ENCODE measurements around the gene RCCD1.
A peak's percentile ranks its signal among the peaks of the same experiment; 100 is the strongest.

Gene RCCD1

DNA sequence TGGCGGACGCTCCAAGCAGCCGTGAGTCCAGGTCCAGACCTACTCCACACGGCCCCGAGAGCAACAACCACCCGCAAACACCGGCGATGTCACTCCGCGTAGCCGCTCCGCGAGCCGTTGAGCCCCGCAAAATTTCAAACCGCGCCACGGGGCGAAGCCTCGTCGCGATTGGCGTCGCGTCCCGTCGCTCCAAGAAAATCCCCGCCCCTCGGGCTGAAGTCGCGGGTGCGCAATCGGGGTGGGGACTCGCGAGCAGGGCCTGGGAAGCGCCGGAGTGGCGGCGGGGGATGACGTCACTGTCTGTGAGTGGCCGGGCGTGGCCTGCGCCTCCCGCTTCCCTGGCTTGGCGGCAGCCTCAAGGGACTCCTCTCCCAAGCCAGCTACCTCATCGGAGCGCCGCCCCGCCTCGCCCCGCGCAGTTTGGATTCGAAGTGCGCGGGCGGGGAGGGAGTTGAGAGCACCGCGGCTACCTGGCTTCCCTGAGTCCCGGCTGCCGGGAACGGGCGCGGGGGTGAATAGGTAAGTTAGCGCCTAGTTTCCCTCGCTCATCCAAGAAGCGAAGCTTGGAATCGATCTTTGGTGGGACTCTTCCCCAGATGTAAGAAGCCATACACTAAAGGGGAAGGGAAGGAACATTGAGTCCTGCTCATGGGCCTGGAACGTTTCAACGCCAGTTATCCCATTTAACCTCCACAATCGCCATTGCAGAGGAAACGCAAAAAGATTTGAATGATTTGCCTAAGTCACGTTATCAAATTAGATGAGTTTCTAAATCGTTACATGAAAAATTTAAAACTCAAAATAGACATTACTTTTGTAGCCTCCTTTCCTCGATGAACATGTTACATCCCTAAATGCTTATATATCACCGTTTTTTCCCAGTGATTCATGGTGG, 40.0 kb downstream of the RCCD1 start, which contains the start of gene PRC1 (continued):
- TF ChIP-seq OVOL3 (tag by site-specific recombination; IDR thresholded peaks at IDR 0.05) (0 out of 2 replicates have a peak, but pooled peaks have one; percentile 31), ZNF48 (tag by site-specific recombination; IDR thresholded peaks at IDR 0.05) (no peak), ZNF596 (tag by site-specific recombination; IDR thresholded peaks at IDR 0.05) (no peak), MEIS1 (CRISPR knock-in tag; IDR thresholded peaks at IDR 0.05; ENCODE audit: borderline replicate concordance) (no peak), ZNF211 (tag by site-specific recombination; IDR thresholded peaks at IDR 0.05; ENCODE audit: low read depth) (no peak), ZNF555 (tag by site-specific recombination; conservative IDR thresholded peaks at IDR 0.05) (no peak), PRDM1 (tag by site-specific recombination; IDR thresholded peaks at IDR 0.05) (0 out of 2 replicates have a peak, but pooled peaks have one; percentile 41), ZNF529 (tag by site-specific recombination; IDR thresholded peaks at IDR 0.05; ENCODE audit: insufficient replicate concordance) (no peak), ZNF223 (tag by site-specific recombination; IDR thresholded peaks at IDR 0.05) (no peak), ZNF132 (tag by site-specific recombination; IDR thresholded peaks at IDR 0.05; ENCODE audit: borderline replicate concordance) (no peak), ZEB2 (tag by site-specific recombination; IDR thresholded peaks at IDR 0.05) (peak; percentile 99), ZNF138 (tag by site-specific recombination; IDR thresholded peaks at IDR 0.05; ENCODE audit: borderline replicate concordance) (no peak), ZNF394 (tag by site-specific recombination; IDR thresholded peaks at IDR 0.05; ENCODE audit: borderline replicate concordance) (peak; percentile 98), KLF1 (tag by site-specific recombination; IDR thresholded peaks at IDR 0.05) (peak; percentile 97), ZNF341 (tag by site-specific recombination; IDR thresholded peaks at IDR 0.05; ENCODE audit: low read depth) (peak; percentile 96), ZNF530 (tag by site-specific recombination; IDR thresholded peaks at IDR 0.05; ENCODE audit: low read depth) (no peak), ZNF610 (tag by site-specific recombination; IDR thresholded peaks at IDR 0.05; ENCODE audit: borderline replicate concordance) (peak; percentile 90), ZNF433 (tag by site-specific recombination; IDR thresholded peaks at IDR 0.05; ENCODE audit: low read depth) (no peak)
- TF ChIP-seq, protein P1, sequence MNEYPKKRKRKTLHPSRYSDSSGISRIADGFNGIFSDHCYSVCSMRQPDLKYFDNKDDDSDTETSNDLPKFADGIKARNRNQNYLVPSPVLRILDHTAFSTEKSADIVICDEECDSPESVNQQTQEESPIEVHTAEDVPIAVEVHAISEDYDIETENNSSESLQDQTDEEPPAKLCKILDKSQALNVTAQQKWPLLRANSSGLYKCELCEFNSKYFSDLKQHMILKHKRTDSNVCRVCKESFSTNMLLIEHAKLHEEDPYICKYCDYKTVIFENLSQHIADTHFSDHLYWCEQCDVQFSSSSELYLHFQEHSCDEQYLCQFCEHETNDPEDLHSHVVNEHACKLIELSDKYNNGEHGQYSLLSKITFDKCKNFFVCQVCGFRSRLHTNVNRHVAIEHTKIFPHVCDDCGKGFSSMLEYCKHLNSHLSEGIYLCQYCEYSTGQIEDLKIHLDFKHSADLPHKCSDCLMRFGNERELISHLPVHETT (tag by site-specific recombination; IDR thresholded peaks at IDR 0.05) = peak; percentile 68; the same call in 1 of the 2 replicates
- TF ChIP-seq, protein P2, sequence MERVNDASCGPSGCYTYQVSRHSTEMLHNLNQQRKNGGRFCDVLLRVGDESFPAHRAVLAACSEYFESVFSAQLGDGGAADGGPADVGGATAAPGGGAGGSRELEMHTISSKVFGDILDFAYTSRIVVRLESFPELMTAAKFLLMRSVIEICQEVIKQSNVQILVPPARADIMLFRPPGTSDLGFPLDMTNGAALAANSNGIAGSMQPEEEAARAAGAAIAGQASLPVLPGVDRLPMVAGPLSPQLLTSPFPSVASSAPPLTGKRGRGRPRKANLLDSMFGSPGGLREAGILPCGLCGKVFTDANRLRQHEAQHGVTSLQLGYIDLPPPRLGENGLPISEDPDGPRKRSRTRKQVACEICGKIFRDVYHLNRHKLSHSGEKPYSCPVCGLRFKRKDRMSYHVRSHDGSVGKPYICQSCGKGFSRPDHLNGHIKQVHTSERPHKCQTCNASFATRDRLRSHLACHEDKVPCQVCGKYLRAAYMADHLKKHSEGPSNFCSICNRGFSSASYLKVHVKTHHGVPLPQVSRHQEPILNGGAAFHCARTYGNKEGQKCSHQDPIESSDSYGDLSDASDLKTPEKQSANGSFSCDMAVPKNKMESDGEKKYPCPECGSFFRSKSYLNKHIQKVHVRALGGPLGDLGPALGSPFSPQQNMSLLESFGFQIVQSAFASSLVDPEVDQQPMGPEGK (tag by site-specific recombination; IDR thresholded peaks at IDR 0.05) = peak; percentile 92
- TF ChIP-seq, protein P3, sequence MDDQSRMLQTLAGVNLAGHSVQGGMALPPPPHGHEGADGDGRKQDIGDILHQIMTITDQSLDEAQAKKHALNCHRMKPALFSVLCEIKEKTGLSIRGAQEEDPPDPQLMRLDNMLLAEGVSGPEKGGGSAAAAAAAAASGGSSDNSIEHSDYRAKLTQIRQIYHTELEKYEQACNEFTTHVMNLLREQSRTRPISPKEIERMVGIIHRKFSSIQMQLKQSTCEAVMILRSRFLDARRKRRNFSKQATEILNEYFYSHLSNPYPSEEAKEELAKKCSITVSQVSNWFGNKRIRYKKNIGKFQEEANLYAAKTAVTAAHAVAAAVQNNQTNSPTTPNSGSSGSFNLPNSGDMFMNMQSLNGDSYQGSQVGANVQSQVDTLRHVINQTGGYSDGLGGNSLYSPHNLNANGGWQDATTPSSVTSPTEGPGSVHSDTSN (CRISPR knock-in tag; IDR thresholded peaks at IDR 0.05) = peak; percentile 100
- TF ChIP-seq, protein P4, sequence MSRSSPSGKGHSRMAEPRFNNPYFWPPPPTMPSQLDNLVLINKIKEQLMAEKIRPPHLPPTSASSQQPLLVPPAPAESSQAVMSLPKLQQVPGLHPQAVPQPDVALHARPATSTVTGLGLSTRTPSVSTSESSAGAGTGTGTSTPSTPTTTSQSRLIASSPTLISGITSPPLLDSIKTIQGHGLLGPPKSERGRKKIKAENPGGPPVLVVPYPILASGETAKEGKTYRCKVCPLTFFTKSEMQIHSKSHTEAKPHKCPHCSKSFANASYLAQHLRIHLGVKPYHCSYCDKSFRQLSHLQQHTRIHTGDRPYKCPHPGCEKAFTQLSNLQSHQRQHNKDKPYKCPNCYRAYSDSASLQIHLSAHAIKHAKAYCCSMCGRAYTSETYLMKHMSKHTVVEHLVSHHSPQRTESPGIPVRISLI (tag by site-specific recombination; IDR thresholded peaks at IDR 0.05) = no peak
- TF ChIP-seq, protein P5, sequence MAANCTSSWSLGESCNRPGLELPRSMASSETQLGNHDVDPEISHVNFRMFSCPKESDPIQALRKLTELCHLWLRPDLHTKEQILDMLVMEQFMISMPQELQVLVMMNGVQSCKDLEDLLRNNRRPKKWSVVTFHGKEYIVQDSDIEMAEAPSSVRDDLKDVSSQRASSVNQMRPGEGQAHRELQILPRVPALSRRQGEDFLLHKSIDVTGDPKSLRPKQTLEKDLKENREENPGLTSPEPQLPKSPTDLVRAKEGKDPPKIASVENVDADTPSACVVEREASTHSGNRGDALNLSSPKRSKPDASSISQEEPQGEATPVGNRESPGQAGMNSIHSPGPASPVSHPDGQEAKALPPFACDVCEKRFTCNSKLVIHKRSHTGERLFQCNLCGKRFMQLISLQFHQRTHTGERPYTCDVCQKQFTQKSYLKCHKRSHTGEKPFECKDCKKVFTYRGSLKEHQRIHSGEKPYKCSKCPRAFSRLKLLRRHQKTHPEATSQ (tag by site-specific recombination; IDR thresholded peaks at IDR 0.05) = no peak
- TF ChIP-seq, protein P6, sequence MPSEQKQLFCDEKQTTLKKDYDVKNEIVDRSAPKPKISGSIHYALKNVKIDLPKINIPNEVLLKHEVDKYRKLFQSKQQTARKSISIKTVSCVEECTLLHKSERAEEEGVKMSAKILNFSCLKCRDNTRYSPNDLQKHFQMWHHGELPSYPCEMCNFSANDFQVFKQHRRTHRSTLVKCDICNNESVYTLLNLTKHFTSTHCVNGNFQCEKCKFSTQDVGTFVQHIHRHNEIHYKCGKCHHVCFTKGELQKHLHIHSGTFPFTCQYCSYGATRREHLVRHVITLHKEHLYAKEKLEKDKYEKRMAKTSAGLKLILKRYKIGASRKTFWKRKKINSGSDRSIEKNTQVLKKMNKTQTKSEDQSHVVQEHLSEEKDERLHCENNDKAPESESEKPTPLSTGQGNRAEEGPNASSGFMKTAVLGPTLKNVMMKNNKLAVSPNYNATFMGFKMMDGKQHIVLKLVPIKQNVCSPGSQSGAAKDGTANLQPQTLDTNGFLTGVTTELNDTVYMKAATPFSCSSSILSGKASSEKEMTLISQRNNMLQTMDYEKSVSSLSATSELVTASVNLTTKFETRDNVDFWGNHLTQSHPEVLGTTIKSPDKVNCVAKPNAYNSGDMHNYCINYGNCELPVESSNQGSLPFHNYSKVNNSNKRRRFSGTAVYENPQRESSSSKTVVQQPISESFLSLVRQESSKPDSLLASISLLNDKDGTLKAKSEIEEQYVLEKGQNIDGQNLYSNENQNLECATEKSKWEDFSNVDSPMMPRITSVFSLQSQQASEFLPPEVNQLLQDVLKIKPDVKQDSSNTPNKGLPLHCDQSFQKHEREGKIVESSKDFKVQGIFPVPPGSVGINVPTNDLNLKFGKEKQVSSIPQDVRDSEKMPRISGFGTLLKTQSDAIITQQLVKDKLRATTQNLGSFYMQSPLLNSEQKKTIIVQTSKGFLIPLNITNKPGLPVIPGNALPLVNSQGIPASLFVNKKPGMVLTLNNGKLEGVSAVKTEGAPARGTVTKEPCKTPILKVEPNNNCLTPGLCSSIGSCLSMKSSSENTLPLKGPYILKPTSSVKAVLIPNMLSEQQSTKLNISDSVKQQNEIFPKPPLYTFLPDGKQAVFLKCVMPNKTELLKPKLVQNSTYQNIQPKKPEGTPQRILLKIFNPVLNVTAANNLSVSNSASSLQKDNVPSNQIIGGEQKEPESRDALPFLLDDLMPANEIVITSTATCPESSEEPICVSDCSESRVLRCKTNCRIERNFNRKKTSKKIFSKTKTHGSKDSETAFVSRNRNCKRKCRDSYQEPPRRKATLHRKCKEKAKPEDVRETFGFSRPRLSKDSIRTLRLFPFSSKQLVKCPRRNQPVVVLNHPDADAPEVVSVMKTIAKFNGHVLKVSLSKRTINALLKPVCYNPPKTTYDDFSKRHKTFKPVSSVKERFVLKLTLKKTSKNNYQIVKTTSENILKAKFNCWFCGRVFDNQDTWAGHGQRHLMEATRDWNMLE (tag by site-specific recombination; conservative IDR thresholded peaks at IDR 0.05; ENCODE audit: low read depth) = peak; percentile 19; the same call in 1 of the 2 replicates
- TF ChIP-seq, protein P7, sequence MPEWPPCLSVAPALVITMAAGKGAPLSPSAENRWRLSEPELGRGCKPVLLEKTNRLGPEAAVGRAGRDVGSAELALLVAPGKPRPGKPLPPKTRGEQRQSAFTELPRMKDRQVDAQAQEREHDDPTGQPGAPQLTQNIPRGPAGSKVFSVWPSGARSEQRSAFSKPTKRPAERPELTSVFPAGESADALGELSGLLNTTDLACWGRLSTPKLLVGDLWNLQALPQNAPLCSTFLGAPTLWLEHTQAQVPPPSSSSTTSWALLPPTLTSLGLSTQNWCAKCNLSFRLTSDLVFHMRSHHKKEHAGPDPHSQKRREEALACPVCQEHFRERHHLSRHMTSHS (tag by site-specific recombination; IDR thresholded peaks at IDR 0.05) = no peak

Data from HEK293 (cell line).